ENCODE results near the gene KIAA0825.

Gene KIAA0825

DNA sequence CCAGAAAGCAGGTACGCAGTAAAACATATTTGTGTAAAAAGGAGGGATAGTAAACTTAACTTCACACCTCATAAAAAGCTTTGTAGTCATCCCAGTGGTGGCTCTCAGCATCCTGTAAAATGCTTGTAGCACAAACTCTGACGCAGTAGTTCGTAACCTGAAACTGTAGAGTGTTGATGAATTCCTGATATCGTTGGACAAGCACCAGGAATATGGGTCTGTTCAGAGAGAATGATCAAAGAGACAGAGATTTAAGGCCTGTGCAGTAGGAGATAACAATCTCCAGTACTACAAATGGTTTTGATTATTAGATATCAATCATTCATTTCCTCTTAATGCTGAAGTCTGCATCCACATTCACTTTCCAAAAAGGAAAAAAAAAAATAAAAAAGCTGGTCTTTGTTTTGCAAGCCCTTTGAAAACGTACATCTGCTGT lies 148.5 kb downstream of the KIAA0825 start:
- no peak overlapping the region for H3K27ac Mint-ChIP-seq
- H3K27me3 Mint-ChIP-seq (ENCODE audit: low read depth, poor library complexity) = no peaks in the 10 kb centered on the region
- peaks cover 17% of the 10 kb centered on the region for H3K4me1 Mint-ChIP-seq
- peak; percentile 8 for DNase-seq
- no peak for TF ChIP-seq CTCF (IDR thresholded peaks at IDR 0.05)
- no peaks in the 10 kb centered on the region for H3K9me3 Mint-ChIP-seq
- no peak overlapping the region for H3K4me3 Mint-ChIP-seq
- H3K36me3 Mint-ChIP-seq (ENCODE audit: low read depth) = no peaks in the 10 kb centered on the region

- no peaks in the 10 kb centered on the region for H3K9me3 Mint-ChIP-seq
- H3K27me3 Mint-ChIP-seq (ENCODE audit: low read depth, poor library complexity) = no peaks in the 10 kb centered on the region
- peaks cover 17% of the 10 kb centered on the region for H3K4me1 Mint-ChIP-seq
- TF ChIP-seq CTCF (IDR thresholded peaks at IDR 0.05) = no peak
- H3K27ac Mint-ChIP-seq = no peak overlapping the region
- no peak for DNase-seq
- no peak overlapping the region for H3K4me3 Mint-ChIP-seq
- H3K36me3 Mint-ChIP-seq (ENCODE audit: low read depth) = no peaks in the 10 kb centered on the region
Observed at GRCh38 chr5:94467954-94468930, 150.2 kb downstream of the KIAA0825 start.

GRCh38 chr5:94467346-94467953 lies 151.0 kb downstream of the KIAA0825 start:
- Mint-ChIP-seq H3K36me3 (ENCODE audit: low read depth) (no peaks in the 10 kb centered on the region), H3K27me3 (ENCODE audit: low read depth, poor library complexity) (no peaks in the 10 kb centered on the region), H3K4me3 (no peak overlapping the region), H3K9me3 (no peaks in the 10 kb centered on the region), H3K4me1 (peaks cover 17% of the 10 kb centered on the region), H3K27ac (peak overlapping the region; percentile 73)
- TF ChIP-seq CTCF (IDR thresholded peaks at IDR 0.05) = no peak
- DNase-seq = no peak

GRCh38 chr5:94463739-94464138 lies 154.7 kb downstream of the KIAA0825 start:
- Mint-ChIP-seq H3K27ac (no peak overlapping the region), H3K4me3 (no peak overlapping the region), H3K36me3 (ENCODE audit: low read depth) (no peaks in the 10 kb centered on the region), H3K9me3 (no peaks in the 10 kb centered on the region), H3K4me1 (no peaks in the 10 kb centered on the region), H3K27me3 (ENCODE audit: low read depth, poor library complexity) (peaks cover 3% of the 10 kb centered on the region)
- no peak for TF ChIP-seq CTCF (IDR thresholded peaks at IDR 0.05)
- no peak for DNase-seq

DNA sequence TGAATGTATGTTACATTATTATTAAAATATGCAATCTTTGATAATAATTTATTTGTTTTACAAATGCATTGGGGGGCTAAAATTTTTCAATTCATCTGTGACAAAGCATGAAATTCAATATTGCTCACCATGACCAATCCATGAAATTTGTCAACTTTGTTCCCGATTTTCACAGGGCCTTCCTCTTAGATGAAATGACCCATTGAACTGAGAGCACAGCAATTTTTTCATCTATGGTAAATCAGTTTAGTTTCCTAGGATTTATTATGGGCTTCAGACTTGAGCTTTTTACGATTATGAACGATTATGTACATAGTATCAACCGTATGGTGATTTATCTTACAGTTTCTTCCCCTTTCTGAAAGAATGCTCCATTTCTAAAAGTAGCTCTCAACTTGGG lies 157.3 kb downstream of the KIAA0825 start:
- TF ChIP-seq CTCF (IDR thresholded peaks at IDR 0.05) = no peak
- H3K27me3 Mint-ChIP-seq (ENCODE audit: low read depth, poor library complexity) = peaks cover 3% of the 10 kb centered on the region
- no peaks in the 10 kb centered on the region for H3K9me3 Mint-ChIP-seq
- DNase-seq = no peak
- no peaks in the 10 kb centered on the region for H3K4me1 Mint-ChIP-seq
- no peak overlapping the region for H3K4me3 Mint-ChIP-seq
- H3K27ac Mint-ChIP-seq = no peak overlapping the region
- H3K36me3 Mint-ChIP-seq (ENCODE audit: low read depth) = no peaks in the 10 kb centered on the region
